Left lung (tissue), 10 donors: ENCODE measurements around the gene TAS2R8. TPM values are rescaled to one million over a fixed set of nuclear protein-coding genes. Genes with fewer than 3 reads are reported as not detected.
"Not testable (repeated sequence)": the region's sequence is repeated elsewhere in the genome, so short reads cannot be mapped to it uniquely, and the experiment has no call there.

Source experiments
- ATAC-seq: fragments of 200-7000 bp; cut with Tn5 transposase; one replicate; pipeline ENCODE4 v1.9.1; 2020; ENCODE audit warnings: moderate library complexity
- DNase-seq, 4 donors: peaks; one replicate each; pipeline ENCODE4 v3.0.0-alpha.2; 2013 to 2020
- H3K27ac ChIP-seq, 2 donors: fragments of 200-600 bp; sonication (generic) in 1 of 2; one replicate each; pipeline versions ENCODE4 v1.5.0 to v1.8.0; 2020 to 2021
- H3K27me3 ChIP-seq, 2 donors: fragments of 200-600 bp; sonication (generic) in 1 of 2; one replicate each; pipeline versions ENCODE4 v1.5.0 to v1.8.0; 2020 to 2021
- H3K36me3 ChIP-seq, 2 donors: fragments of 200-600 bp; sonication (generic) in 1 of 2; one replicate each; pipeline versions ENCODE4 v1.5.0 to v1.8.0; 2020 to 2021
- H3K4me1 ChIP-seq, 2 donors: fragments of 200-600 bp; one replicate each; pipeline ENCODE4 v1.8.0; 2021
- H3K4me3 ChIP-seq, 2 donors: fragments of 200-600 bp; sonication (generic) in 1 of 2; one replicate each; pipeline versions ENCODE4 v1.5.0 to v1.8.0; 2020 to 2021; ENCODE audit warnings: mild to moderate bottlenecking in 1 of 2
- H3K9me3 ChIP-seq, 2 donors: fragments of 200-600 bp; sonication (generic) in 1 of 2; one replicate each; pipeline versions ENCODE4 v1.5.0 to v1.8.0; 2020 to 2021
- intact Hi-C, 2 donors: fragments of 100-400 bp; cut with DNase I; formaldehyde crosslinking; loops; one replicate each; pipeline versions ENCODE4 v1.11.2 to v1.14.2; 2022
- polyA plus RNA-seq, 6 donors: library from polyadenylated mRNA; unstranded; fragments of 120-200 nt; gene quantifications; one replicate each; pipeline ENCODE4 v1.2.1, GENCODE V29; 2013; ENCODE audit not compliant: insufficient read length in 6 of 6
- total RNA-seq, 2 donors: library from RNA; stranded (reverse); fragmentation: NEBNext Ultra II Directional; extraction: Animal tissue kit (Norgen Biotek cat#: 25700); gene quantifications; one replicate each; pipeline ENCODE4 v1.2.1, GENCODE V29; 2021
- TF ChIP-seq, protein P1 (sequence below), 2 donors: fragments of 200-600 bp; sonication (generic) in 1 of 2; IDR thresholded peaks; one replicate each; pipeline versions ENCODE4 v1.5.0 to v1.8.0; 2021; ENCODE audit warnings: antibody characterized with exemption in 2 of 2
- donor health status: DM: no; HTN: yes; CAD: no.
- donor health status: DM: no; HTN: no; CAD: no.

Gene TAS2R8
- total and polyA plus RNA-seq, 8 donors = not detected

- intact Hi-C loops = no loop called here
- DNase-seq = no peak
- H3K27ac ChIP-seq = no peak overlapping the region
- H3K36me3 ChIP-seq = no peaks in the 10 kb centered on the region
- ATAC-seq = no peak
- TF ChIP-seq, protein P1, sequence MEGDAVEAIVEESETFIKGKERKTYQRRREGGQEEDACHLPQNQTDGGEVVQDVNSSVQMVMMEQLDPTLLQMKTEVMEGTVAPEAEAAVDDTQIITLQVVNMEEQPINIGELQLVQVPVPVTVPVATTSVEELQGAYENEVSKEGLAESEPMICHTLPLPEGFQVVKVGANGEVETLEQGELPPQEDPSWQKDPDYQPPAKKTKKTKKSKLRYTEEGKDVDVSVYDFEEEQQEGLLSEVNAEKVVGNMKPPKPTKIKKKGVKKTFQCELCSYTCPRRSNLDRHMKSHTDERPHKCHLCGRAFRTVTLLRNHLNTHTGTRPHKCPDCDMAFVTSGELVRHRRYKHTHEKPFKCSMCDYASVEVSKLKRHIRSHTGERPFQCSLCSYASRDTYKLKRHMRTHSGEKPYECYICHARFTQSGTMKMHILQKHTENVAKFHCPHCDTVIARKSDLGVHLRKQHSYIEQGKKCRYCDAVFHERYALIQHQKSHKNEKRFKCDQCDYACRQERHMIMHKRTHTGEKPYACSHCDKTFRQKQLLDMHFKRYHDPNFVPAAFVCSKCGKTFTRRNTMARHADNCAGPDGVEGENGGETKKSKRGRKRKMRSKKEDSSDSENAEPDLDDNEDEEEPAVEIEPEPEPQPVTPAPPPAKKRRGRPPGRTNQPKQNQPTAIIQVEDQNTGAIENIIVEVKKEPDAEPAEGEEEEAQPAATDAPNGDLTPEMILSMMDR (IDR thresholded peaks at IDR 0.05) = no peak
- H3K4me1 ChIP-seq = no peaks in the 10 kb centered on the region
- no peaks in the 10 kb centered on the region for H3K9me3 ChIP-seq
- H3K27me3 ChIP-seq = no peaks in the 10 kb centered on the region
- no peak overlapping the region for H3K4me3 ChIP-seq
These were observed 12.9 kb downstream of the TAS2R8 start for GRCh38 chr12:10794222-10794621.

DNA sequence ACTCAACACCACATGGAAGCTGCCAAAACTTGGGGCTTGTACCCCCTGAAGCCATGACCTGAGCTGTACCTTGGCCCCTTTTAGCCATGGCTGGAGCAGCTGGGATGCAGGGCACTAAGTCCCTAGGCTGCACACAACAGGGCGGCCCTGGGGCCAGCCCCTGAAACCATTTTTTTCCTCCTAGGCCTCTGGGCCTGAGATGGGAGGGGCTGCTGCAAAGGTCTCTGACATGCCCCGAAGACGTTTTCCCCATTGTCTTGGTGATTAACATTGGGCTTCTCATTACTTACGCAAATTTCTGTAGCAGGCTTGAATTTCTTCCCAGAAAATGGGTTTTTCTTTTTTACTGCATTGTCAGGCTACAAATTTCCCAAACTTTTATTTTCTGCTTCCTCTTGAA is 15.3 kb downstream of the TAS2R8 start:
- H3K4me1 ChIP-seq, H3K4me3 ChIP-seq, H3K27ac ChIP-seq, ATAC-seq, H3K36me3 ChIP-seq, H3K27me3 ChIP-seq, DNase-seq, intact Hi-C loops, H3K9me3 ChIP-seq: not testable (repeated sequence)

- intact Hi-C loops = no loop called here
- ATAC-seq (no peak), DNase-seq (no peak)
- Histone ChIP-seq H3K4me1 (no peaks in the 10 kb centered on the region), H3K9me3 (no peaks in the 10 kb centered on the region), H3K27ac (no peak overlapping the region), H3K27me3 (no peaks in the 10 kb centered on the region), H3K36me3 (no peaks in the 10 kb centered on the region), H3K4me3 (no peak overlapping the region)
- TF ChIP-seq, protein P1 (IDR thresholded peaks at IDR 0.05) = no peak
These were observed 23.8 kb downstream of the TAS2R8 start for GRCh38 chr12:10783252-10783651.

DNA sequence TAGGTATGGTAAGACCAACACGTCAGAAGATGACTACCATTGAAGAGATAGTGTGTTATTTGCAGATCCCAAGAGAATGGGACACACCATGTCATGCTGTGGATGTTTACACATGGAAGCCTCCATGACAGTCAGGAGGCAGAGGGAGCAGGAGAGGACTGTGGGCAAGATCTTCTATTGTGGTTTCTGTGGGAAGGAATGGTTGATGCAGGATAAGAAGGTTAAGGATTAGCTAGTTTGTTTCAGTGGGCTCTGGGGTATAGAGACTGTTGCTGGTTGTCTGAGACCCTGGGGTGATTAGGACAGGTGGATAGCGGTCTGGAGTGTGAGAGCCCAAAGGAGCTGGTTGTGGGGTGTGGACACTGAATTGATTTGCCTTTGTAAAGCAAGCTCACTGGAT is 28.0 kb downstream of the TAS2R8 start:
- no peak for ATAC-seq

DNA sequence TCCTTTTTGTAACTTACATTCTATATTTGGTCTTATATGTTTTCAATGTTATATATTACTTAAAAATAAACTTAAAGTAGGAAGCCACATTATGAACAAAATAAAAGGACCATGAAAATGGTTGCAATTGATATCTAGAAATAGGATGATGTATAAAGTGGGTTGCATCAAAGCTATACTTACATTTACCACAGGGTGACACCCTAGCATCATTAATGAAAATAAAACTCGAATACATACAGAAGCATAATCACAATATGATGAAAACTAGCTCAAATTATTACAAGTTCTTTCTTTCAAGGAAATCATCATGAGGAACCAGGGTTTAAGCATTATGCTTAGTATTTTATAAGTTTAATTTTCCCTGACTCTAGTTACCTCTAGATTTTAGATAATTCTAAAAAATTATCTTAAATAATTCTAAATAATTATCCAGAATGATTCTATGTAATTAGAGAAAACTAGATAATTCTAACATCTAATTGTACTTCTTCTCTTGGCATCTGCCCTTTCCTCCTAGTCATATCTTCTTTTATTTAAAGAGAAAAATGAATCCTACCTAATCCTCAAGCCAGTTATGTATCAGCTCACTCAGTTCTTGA is 35.9 kb downstream of the TAS2R8 start:
- H3K27me3 ChIP-seq = peaks cover 27 to 35% of the 10 kb centered on the region in 2 donors
- no peak overlapping the region for H3K4me3 ChIP-seq
- H3K27ac ChIP-seq = no peak overlapping the region
- intact Hi-C loops = loop anchor here in 1 of 2 donors (5.0 to 10.0 kb wide), 2 partner anchors 426 to 714 kb away; no protein-coding TSS in a partner anchor
- peak in 2 of 4 donors; percentile 24 to 48 for DNase-seq
- H3K9me3 ChIP-seq = no peaks in the 10 kb centered on the region
- H3K4me1 ChIP-seq = no peaks in the 10 kb centered on the region
- peak; percentile 81 for ATAC-seq
- no peaks in the 10 kb centered on the region for H3K36me3 ChIP-seq
- TF ChIP-seq, protein P1 (IDR thresholded peaks at IDR 0.05) = peak; percentile 44 to 73

More for the DNA sequence above, 28.0 kb downstream of the TAS2R8 start:
- no peaks in the 10 kb centered on the region for H3K36me3 ChIP-seq
- H3K4me1 ChIP-seq = no peaks in the 10 kb centered on the region
- DNase-seq = no peak
- TF ChIP-seq, protein P1 (IDR thresholded peaks at IDR 0.05) = no peak
- H3K27ac ChIP-seq = no peak overlapping the region
- intact Hi-C loops = loop anchor here in 1 of 2 donors (10.0 kb wide), 1 partner anchor 706 kb away; no protein-coding TSS in a partner anchor
- H3K9me3 ChIP-seq = no peaks in the 10 kb centered on the region
- peaks cover 0 to 1% of the 10 kb centered on the region in 2 donors for H3K27me3 ChIP-seq
- no peak overlapping the region for H3K4me3 ChIP-seq

GRCh38 chr12:10759657-10760056 is 47.4 kb downstream of the TAS2R8 start:
- Histone ChIP-seq H3K36me3 (no peaks in the 10 kb centered on the region), H3K4me1 (no peaks in the 10 kb centered on the region), H3K4me3 (no peak overlapping the region), H3K27me3 (peaks cover 3 to 7% of the 10 kb centered on the region in 2 donors), H3K9me3 (peaks cover 0 to 19% of the 10 kb centered on the region in 2 donors), H3K27ac (no peak overlapping the region)
- intact Hi-C loops = no loop called here
- no peak for DNase-seq
- TF ChIP-seq, protein P1 (IDR thresholded peaks at IDR 0.05) = no peak
- ATAC-seq = no peak
